C4-2B (cell line): ENCODE data around the gene CIC.

Experiments used
- ZFX ChIP-seq: fragments of 450-650 bp; IDR thresholded peaks from 2 replicates; pipeline ENCODE4 v1.6.1; 2017
- TF ChIP-seq, protein P1 (sequence below): fragments of 450-650 bp; conservative IDR thresholded peaks from 2 replicates; pipeline ENCODE4 v1.5.1; 2017; ENCODE audit warnings: mild to moderate bottlenecking

GRCh38 chr19:42284591-42285341, 15.7 kb downstream of the CIC start:
- TF ChIP-seq, protein P1, sequence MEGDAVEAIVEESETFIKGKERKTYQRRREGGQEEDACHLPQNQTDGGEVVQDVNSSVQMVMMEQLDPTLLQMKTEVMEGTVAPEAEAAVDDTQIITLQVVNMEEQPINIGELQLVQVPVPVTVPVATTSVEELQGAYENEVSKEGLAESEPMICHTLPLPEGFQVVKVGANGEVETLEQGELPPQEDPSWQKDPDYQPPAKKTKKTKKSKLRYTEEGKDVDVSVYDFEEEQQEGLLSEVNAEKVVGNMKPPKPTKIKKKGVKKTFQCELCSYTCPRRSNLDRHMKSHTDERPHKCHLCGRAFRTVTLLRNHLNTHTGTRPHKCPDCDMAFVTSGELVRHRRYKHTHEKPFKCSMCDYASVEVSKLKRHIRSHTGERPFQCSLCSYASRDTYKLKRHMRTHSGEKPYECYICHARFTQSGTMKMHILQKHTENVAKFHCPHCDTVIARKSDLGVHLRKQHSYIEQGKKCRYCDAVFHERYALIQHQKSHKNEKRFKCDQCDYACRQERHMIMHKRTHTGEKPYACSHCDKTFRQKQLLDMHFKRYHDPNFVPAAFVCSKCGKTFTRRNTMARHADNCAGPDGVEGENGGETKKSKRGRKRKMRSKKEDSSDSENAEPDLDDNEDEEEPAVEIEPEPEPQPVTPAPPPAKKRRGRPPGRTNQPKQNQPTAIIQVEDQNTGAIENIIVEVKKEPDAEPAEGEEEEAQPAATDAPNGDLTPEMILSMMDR, result no peak
- TF ChIP-seq ZFX, result no peak
